ENCODE data around the gene ZNF385D.

ZNF385D gene

GRCh38 chr3:21747966-21748555, 2.9 kb downstream of the ZNF385D start:
- no peak for DNase-seq

GRCh38 chr3:21747376-21747775, 3.6 kb downstream of the ZNF385D start:
- DNase-seq, result no peak

GRCh38 chr3:21745966-21746365, 5.0 kb downstream of the ZNF385D start:
- no peak for DNase-seq

- no peak for DNase-seq
Measured at GRCh38 chr3:21744793-21745192, 6.2 kb downstream of the ZNF385D start.

GRCh38 chr3:21738935-21739702, 11.9 kb downstream of the ZNF385D start:
- DNase-seq, result no peak

GRCh38 chr3:21738283-21738682, 12.7 kb downstream of the ZNF385D start:
- no peak for DNase-seq

- DNase-seq, result no peak
Measured at GRCh38 chr3:21734746-21735145, 16.3 kb downstream of the ZNF385D start.

- DNase-seq, result no peak
Measured at GRCh38 chr3:21729888-21730459, 21.0 kb downstream of the ZNF385D start.

GRCh38 chr3:21729331-21729730, 21.7 kb downstream of the ZNF385D start:
- DNase-seq, result no peak

GRCh38 chr3:21722768-21723167, 28.2 kb downstream of the ZNF385D start:
- DNase-seq, result no peak

GRCh38 chr3:21722301-21722700, 28.7 kb downstream of the ZNF385D start:
- DNase-seq, result no peak

GRCh38 chr3:21718943-21719591, 31.9 kb downstream of the ZNF385D start:
- DNase-seq, result no peak

- peak; percentile 87 for DNase-seq
Measured at GRCh38 chr3:21718161-21718765, 32.7 kb downstream of the ZNF385D start.

GRCh38 chr3:21715662-21716061, 35.3 kb downstream of the ZNF385D start:
- DNase-seq, result no peak

- no peak for DNase-seq
Measured at GRCh38 chr3:21705769-21706168, 45.2 kb downstream of the ZNF385D start.

- DNase-seq, result no peak
Measured at GRCh38 chr3:21704796-21705195, 46.2 kb downstream of the ZNF385D start.

- no peak for DNase-seq
Measured at GRCh38 chr3:21703291-21703690, 47.7 kb downstream of the ZNF385D start.

GRCh38 chr3:21697707-21698106, 53.3 kb downstream of the ZNF385D start:
- DNase-seq, result no peak

GRCh38 chr3:21694506-21694905, 56.5 kb downstream of the ZNF385D start:
- no peak for DNase-seq

- no peak for DNase-seq
Measured at GRCh38 chr3:21691036-21691435, 60.0 kb downstream of the ZNF385D start.

- DNase-seq, result no peak
Measured at GRCh38 chr3:21682206-21682605, 68.8 kb downstream of the ZNF385D start.

GRCh38 chr3:21673393-21673792, 77.6 kb downstream of the ZNF385D start:
- no peak for DNase-seq

- peak; percentile 54 for DNase-seq
Measured at GRCh38 chr3:21672303-21672702, 78.7 kb downstream of the ZNF385D start.
